Amygdala (tissue), 56 donors: ENCODE measurements around the gene VAV2.

Experiments used
- DNase-seq, 56 donors: peaks; one replicate each; lab custom pipeline; 2025; lab: John Stamatoyannopoulos, UW

The VAV2 gene

GRCh38 chr9:133991964-133992779 is at the start of gene VAV2:
TSS of gene VAV2 (minus strand) at chr9:133992324. CDS start at chr9:133992278, 46 bp downstream.
- DNase-seq, result peak in 16 of 56 donors; percentile 20 to 56 (median 33)

- no peak for DNase-seq
Observed at GRCh38 chr9:134041649-134041962, 49.5 kb upstream of the VAV2 start.

GRCh38 chr9:134040781-134041648 is 48.9 kb upstream of the VAV2 start:
- DNase-seq, result peak in 1 of 56 donors; percentile 22

- no peak for DNase-seq
Observed at GRCh38 chr9:134040176-134040565, 48.0 kb upstream of the VAV2 start.

GRCh38 chr9:134039386-134040175 is 47.5 kb upstream of the VAV2 start:
- DNase-seq, result peak in 2 of 56 donors; percentile 20 to 29

GRCh38 chr9:134037641-134038040 is 45.5 kb upstream of the VAV2 start:
- DNase-seq, result no peak

- no peak for DNase-seq
Observed at GRCh38 chr9:134036130-134036529, 44.0 kb upstream of the VAV2 start.

GRCh38 chr9:134035041-134036039 is 43.2 kb upstream of the VAV2 start:
- no peak for DNase-seq

GRCh38 chr9:134034215-134035040 is 42.3 kb upstream of the VAV2 start:
- DNase-seq, result no peak

- no peak for DNase-seq
Observed at GRCh38 chr9:134033516-134034214, 41.5 kb upstream of the VAV2 start.

- DNase-seq, result no peak
Observed at GRCh38 chr9:134032456-134033222, 40.5 kb upstream of the VAV2 start.

GRCh38 chr9:134031783-134032182 is 39.7 kb upstream of the VAV2 start:
- DNase-seq, result no peak

- no peak for DNase-seq
Observed at GRCh38 chr9:134030821-134031470, 38.8 kb upstream of the VAV2 start.

- DNase-seq, result no peak
Observed at GRCh38 chr9:134029248-134030226, 37.4 kb upstream of the VAV2 start.

- DNase-seq, result no peak
Observed at GRCh38 chr9:134028575-134029247, 36.6 kb upstream of the VAV2 start.
